Limb (tissue), 2 donors: Measurements from ENCODE around the gene MRO.
"Not testable (repeated sequence)": the region's sequence is repeated elsewhere in the genome, so short reads cannot be mapped to it uniquely, and the experiment has no call there.

ENCODE experiments used
- DNase-seq, 2 donors: peaks; one replicate each; pipeline ENCODE4 v3.0.0-alpha.2; 2016; ENCODE audit errors: extremely low spot score in 2 of 2

Gene MRO

GRCh38 chr18:50792885-50793284, 26.9 kb downstream of the MRO start:
- no peak for DNase-seq

GRCh38 chr18:50791599-50792438, 28.0 kb downstream of the MRO start:
- DNase-seq = no peak

GRCh38 chr18:50790948-50791347, 28.9 kb downstream of the MRO start:
- no peak for DNase-seq

GRCh38 chr18:50790241-50790640, 29.6 kb downstream of the MRO start:
- no peak for DNase-seq

- no peak for DNase-seq
Observed at GRCh38 chr18:50788284-50788683, 31.5 kb downstream of the MRO start.

- DNase-seq = no peak
Observed at GRCh38 chr18:50786864-50787263, 33.0 kb downstream of the MRO start.

- DNase-seq = no peak
Observed at GRCh38 chr18:50783553-50783952, 36.3 kb downstream of the MRO start.

- DNase-seq = not testable (repeated sequence)
Observed at GRCh38 chr18:50779021-50779420, 40.8 kb downstream of the MRO start.

GRCh38 chr18:50776383-50776782, 43.4 kb downstream of the MRO start:
- DNase-seq = no peak

- no peak for DNase-seq
Observed at GRCh38 chr18:50775726-50776125, 44.1 kb downstream of the MRO start.

- DNase-seq = no peak
Observed at GRCh38 chr18:50775207-50775606, 44.6 kb downstream of the MRO start.

- DNase-seq = no peak
Observed at GRCh38 chr18:50769463-50769862, 50.4 kb downstream of the MRO start.

- DNase-seq = no peak
Observed at GRCh38 chr18:50757358-50757757, 62.5 kb downstream of the MRO start.

GRCh38 chr18:50754297-50754696, 65.5 kb downstream of the MRO start:
- DNase-seq = no peak

GRCh38 chr18:50753311-50753710, 66.5 kb downstream of the MRO start:
- no peak for DNase-seq

GRCh38 chr18:50751947-50752346, 67.9 kb downstream of the MRO start:
- DNase-seq = no peak

- DNase-seq = no peak
Observed at GRCh38 chr18:50751490-50751889, 68.3 kb downstream of the MRO start.

- DNase-seq = no peak
Observed at GRCh38 chr18:50750546-50750945, 69.3 kb downstream of the MRO start.

- DNase-seq = no peak
Observed at GRCh38 chr18:50749945-50750344, 69.9 kb downstream of the MRO start.

GRCh38 chr18:50749421-50749820, 70.4 kb downstream of the MRO start:
- DNase-seq = no peak

GRCh38 chr18:50748243-50749229, 71.3 kb downstream of the MRO start:
- no peak for DNase-seq

- no peak for DNase-seq
Observed at GRCh38 chr18:50747849-50748242, 72.0 kb downstream of the MRO start.
